Astrocyte (in vitro differentiated cells and primary cell): ENCODE measurements around the gene TSPEAR.
A peak's percentile ranks its signal among the peaks of the same experiment; 100 is the strongest.

ENCODE experiments used
- CTCF ChIP-seq: IDR thresholded peaks from 2 replicates; pipeline ENCODE4 v1.5.1; 2011; ENCODE audit warnings: low read depth, mild to moderate bottlenecking, inconsistent platforms, low read length, moderate library complexity; ENCODE audit not compliant: insufficient read depth
- EZH2 ChIP-seq: IDR thresholded peaks from 2 replicates; pipeline ENCODE4 v1.6.1; 2012; ENCODE audit warnings: mild to moderate bottlenecking, low read length, inconsistent platforms; ENCODE audit not compliant: insufficient read depth

GRCh38 chr21:44710756-44711326 is 531 bp downstream of the TSPEAR start:
- TF ChIP-seq EZH2 (peak; percentile 33), CTCF (no peak)
